Suprapubic skin (tissue), 4 donors: ENCODE data around the gene S100A7A.

Experiments used
- CTCF ChIP-seq, 2 donors: fragments of 200-600 bp in 1 of 2; fragments of 450-650 bp in 1 of 2; sonication (generic) in 1 of 2; IDR thresholded peaks; one replicate each; pipeline ENCODE4 v1.5.1; 2016 to 2019; ENCODE audit warnings: antibody characterized with exemption in 2 of 2, mild to moderate bottlenecking in 1 of 2, moderate library complexity in 1 of 2
- EP300 ChIP-seq: sonication (generic); formaldehyde crosslinking; IDR thresholded peaks from one replicate; pipeline ENCODE4 v1.6.1; 2017; ENCODE audit warnings: antibody characterized with exemption
- POLR2A ChIP-seq, 2 donors: fragments of 450-650 bp; IDR thresholded peaks; one replicate each; pipeline ENCODE4 v1.6.1; 2017; ENCODE audit warnings: antibody characterized with exemption in 2 of 2, mild to moderate bottlenecking in 2 of 2, moderate library complexity in 2 of 2
- POLR2AphosphoS5 ChIP-seq, 3 donors: sonication (generic); formaldehyde crosslinking; IDR thresholded peaks; one replicate each; pipeline ENCODE4 v1.6.1; 2017; ENCODE audit warnings: antibody characterized with exemption in 3 of 3

- TF ChIP-seq POLR2AphosphoS5 (IDR thresholded peaks at IDR 0.05), result no peak
- TF ChIP-seq CTCF (IDR thresholded peaks at IDR 0.05), result no peak
- TF ChIP-seq POLR2A (IDR thresholded peaks at IDR 0.05), result no peak
- TF ChIP-seq EP300, result no peak
Measured at GRCh38 chr1:153404086-153404635, 12.2 kb upstream of the S100A7A start.
